GOT3 (cell line): Measurements from ENCODE around the gene FCN2.

ENCODE experiments used
- DNase-seq: peaks from one replicate; lab custom pipeline; 2025; ENCODE audit warnings: mixed read lengths; lab: John Stamatoyannopoulos, UW

The FCN2 gene

GRCh38 chr9:134933076-134933659 lies 52.6 kb downstream of the FCN2 start:
- no peak for DNase-seq

- no peak for DNase-seq
These were observed 54.5 kb downstream of the FCN2 start for GRCh38 chr9:134935056-134935640.

- no peak for DNase-seq
These were observed 55.2 kb downstream of the FCN2 start for GRCh38 chr9:134935701-134936345.

GRCh38 chr9:134936346-134937163 lies 55.9 kb downstream of the FCN2 start:
- no peak for DNase-seq
